ENCODE measurements around the gene HBA1.
"Not testable (repeated sequence)": the region's sequence is repeated elsewhere in the genome, so short reads cannot be mapped to it uniquely, and the experiment has no call there.

Gene HBA1

GRCh38 chr16:176477-177382 lies at the start of gene HBA1:
Gene HBA1, plus strand, starts transcription at chr16:176680. Its CDS starts 37 bp downstream, at chr16:176717.
- not testable (repeated sequence) for DNase-seq

- no peak for DNase-seq
Observed at GRCh38 chr16:129075-129474, 47.4 kb upstream of the HBA1 start.

- DNase-seq, result no peak
Observed at GRCh38 chr16:130533-131173, 45.8 kb upstream of the HBA1 start.

DNA sequence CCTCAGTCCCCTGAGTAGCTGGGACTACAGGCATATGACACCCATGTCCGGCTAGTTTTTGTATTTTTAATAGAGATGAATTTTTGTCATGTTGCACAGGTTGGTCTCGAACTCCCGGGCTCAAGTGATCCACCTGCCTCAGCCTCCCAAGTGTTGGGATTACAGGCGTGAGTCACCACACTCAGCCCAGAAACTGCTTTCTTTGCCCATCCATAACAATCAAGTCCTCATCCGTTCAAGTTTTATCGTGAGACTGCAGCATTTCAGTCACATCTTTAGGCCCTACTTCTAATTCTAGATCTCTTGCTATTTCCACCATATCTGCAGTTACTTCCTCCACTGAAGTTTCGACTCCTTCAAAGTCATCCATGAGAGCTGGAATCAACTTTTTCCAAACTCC lies 44.4 kb upstream of the HBA1 start:
- no peak for DNase-seq

GRCh38 chr16:133716-134115 lies 42.8 kb upstream of the HBA1 start:
- DNase-seq, result no peak

- DNase-seq, result peak; percentile 20
Observed at GRCh38 chr16:138049-138417, 38.4 kb upstream of the HBA1 start.

GRCh38 chr16:140175-140857 lies 36.2 kb upstream of the HBA1 start:
- DNase-seq, result no peak

DNA sequence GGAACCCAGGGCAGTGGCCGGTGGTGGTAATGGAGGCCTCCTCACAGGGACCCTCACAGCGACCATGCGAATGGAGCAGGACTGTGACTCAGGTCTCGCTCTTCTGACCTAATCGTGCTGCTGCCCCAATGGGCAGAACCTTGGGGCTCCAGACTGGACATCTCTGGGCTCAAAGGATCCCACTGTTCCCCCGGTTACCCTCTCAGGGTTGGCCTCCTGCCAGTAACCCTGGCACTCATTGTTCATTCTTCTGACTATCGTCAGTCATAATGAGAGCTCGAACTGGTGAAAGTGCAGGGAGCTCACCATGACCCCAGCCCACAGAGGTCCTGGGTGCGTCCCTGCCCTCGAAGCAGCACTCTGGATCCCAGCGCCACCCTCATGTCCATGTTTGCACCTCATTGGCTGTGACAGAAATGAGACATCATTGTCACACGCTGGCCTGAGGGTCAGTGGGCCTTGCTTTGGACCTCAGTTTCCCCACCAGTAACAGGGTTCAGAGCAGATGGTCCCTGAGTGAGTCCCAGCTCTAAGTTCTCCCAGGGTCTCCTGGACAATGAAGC lies 34.0 kb upstream of the HBA1 start:
- no peak for DNase-seq

DNA sequence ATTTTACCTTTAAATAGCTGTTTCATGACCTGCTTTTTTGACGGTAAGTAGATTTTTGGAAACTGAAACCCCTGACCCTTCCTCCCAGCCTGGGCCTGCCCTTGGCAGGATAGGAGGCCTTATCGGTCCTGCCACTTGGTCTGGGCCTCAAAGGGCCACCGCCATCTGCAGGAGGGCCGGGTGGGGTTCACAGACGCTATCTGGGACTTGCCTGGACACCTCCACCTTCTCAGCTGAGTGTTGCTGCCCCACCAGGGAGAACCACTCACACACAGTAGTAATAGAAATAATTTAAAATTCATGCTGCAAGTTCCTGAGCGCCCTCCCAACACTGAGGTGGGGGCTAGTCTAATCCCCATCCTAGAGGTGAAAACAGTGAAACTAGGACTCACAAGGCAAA lies 33.4 kb upstream of the HBA1 start:
- no peak for DNase-seq

DNA sequence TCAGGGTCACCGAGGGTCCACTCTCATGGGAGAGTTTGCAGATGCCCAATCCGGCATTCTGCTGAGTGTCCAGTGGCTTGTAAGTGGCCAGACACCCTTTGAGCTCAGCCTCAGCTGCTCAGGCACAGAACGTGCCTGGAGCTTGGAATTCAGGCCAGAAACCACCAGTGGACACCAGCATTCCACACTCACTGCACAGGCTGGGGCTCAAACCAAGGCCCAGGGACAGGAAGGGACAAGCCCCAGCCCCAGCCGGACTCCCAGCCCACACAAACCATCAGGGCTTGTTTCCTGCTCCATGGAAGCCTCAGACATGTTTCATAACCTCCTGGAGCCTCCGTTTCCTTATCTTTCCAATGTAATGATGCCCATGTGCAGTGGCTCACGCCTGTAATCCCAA lies 33.0 kb upstream of the HBA1 start:
- no peak for DNase-seq

DNA sequence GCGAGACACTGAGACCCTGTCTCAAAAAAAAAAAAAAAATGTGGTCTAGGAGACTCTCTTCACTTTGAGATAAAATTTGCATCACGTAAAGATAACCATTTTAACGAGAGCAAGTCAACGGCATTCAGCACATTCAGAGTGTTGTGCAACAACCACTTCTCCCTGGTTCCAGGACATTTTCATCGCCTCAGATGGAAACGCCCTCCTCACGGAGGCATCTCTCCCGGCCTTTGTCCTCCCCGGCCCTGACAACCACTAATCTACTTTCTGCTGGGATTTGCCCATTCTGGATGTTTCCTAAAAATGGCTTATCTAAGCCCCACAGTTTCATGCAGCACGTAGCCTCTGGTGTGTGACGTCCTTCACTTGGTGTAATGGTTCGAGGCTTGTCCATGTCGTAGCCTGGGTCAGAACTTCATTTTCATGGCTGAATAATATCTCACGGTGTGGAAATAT lies 31.7 kb upstream of the HBA1 start:
- DNase-seq, result no peak

DNA sequence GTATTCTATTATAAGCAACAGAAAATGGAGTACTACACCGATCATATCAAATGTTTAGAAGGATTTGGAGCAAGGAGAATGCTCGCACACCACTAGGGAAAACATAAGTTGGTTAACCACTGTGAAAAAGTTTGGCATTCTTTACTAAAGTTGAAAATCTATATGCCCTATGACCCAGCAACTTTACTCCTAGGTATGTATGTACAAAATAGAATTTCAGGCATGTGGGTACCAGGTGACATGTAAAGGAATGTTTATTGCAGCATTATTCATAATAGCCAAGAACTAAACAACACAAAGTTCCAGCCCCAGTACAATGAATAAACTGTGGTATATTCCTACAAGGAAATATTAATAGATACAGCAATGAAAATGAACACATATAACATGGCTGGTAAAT lies 29.8 kb upstream of the HBA1 start:
- no peak for DNase-seq

DNA sequence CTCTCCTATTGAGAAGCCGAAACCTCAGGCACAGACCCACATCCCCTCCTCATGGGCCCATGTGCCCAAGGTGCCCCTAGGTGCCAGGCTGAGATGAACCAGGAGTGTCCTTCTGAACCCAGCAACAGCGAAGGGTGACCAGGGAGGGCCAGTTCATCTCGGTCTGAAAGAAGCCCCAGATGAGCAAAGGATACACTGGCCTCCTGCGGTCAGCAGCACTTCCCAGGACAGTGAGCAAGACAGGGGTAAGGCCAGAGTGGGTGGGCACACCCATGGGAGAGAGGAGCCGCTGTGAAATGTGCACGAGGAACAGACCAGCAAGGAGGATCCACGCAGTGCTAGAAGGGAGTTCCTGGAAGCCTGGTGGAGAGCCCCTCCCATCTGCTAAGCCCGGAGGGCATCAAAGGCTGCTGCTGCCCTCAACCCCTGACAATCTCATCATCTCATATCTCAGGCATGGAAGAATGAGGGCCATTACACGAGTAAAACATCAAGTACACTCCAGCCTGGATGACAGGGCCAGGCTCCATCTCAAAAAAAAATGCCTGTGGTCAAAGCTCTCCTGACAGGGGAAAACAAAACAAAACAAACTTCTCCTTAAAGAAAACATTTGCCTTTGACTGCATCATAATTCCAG lies 27.3 kb upstream of the HBA1 start:
- DNase-seq, result no peak

- no peak for DNase-seq
Observed at GRCh38 chr16:152141-153128, 24.0 kb upstream of the HBA1 start, which contains the start of gene HBZ. Gene HBZ, plus strand, starts transcription at chr16:152644. Its CDS starts 266 bp downstream, at chr16:152910.

GRCh38 chr16:153129-153521 lies 23.4 kb upstream of the HBA1 start:
- DNase-seq, result not testable (repeated sequence)

- not testable (repeated sequence) for DNase-seq
Observed at GRCh38 chr16:153550-154216, 22.8 kb upstream of the HBA1 start.

- DNase-seq, result no peak
Observed at GRCh38 chr16:154217-155030, 22.1 kb upstream of the HBA1 start.

DNA sequence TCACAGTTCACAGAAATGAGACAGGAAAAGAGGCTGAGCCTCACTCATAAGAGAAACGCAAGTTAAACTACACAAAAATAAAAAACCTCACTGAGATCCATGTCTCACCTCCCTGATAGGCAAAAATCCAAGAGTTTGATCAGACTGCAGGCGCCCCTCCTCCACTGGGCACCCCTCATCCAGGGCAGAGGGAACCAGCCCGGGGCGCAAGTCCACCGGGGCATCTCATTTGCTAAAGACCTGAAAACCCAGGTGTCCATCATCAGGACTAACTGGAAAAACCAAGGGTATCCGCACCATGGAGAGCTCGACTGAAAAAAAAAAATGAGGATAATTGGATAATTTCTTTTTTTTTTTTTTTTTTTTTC lies 21.5 kb upstream of the HBA1 start:
- no peak for DNase-seq

DNA sequence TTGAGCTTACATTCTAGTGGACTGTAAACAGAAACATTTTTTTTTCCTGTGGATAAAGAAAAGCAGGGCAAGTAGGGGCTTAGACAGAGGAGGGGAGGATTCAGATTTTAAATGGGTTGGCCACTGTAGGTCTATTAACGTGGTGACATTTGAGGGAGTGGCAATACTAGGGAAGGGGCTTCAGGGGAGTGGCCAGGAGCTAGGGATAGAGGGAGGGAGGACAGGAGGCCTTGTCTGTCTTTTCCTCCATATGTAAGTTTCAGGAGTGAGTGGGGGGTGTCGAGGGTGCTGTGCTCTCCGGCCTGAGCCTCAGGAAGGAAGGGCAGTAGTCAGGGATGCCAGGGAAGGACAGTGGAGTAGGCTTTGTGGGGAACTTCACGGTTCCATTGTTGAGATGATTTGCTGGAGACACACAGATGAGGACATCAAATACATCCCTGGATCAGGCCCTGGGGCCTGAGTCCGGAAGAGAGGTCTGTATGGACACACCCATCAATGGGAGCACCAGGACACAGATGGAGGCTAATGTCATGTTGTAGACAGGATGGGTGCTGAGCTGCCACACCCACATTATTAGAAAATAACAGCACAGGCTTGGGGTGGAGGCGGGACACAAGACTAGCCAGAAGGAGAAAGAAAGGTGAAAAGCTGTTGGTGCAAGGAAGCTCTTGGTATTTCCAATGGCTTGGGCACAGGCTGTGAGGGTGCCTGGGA lies 17.2 kb upstream of the HBA1 start:
- no peak for DNase-seq
